Type B pancreatic cell (in vitro differentiated cells): ENCODE measurements around the gene HCFC2. TPM values are rescaled to one million over a fixed set of nuclear protein-coding genes. Genes with fewer than 3 reads are reported as not detected.
"Not testable (repeated sequence)": the region's sequence is repeated elsewhere in the genome, so short reads cannot be mapped to it uniquely, and the experiment has no call there.

ENCODE experiments used
- DNase-seq: peaks from one replicate; pipeline ENCODE4 v3.0.0; 2021; ENCODE audit warnings: mixed read lengths; ENCODE audit not compliant: unreplicated experiment; ENCODE audit errors: extremely low spot score
- H3K27ac Mint-ChIP-seq: 2 replicates; pipeline ENCODE4 v1.8.0; 2021; ENCODE audit warnings: mild to moderate bottlenecking, mixed read lengths
- H3K27me3 Mint-ChIP-seq: 2 replicates; pipeline ENCODE4 v1.8.0; 2021; ENCODE audit warnings: mixed read lengths
- H3K36me3 Mint-ChIP-seq: 2 replicates; pipeline ENCODE4 v1.8.0; 2021; ENCODE audit warnings: mixed read lengths
- H3K4me1 Mint-ChIP-seq: one replicate; pipeline ENCODE4 v1.8.0; 2021; ENCODE audit warnings: mixed read lengths; ENCODE audit not compliant: unreplicated experiment
- H3K4me3 Mint-ChIP-seq: 2 replicates; pipeline ENCODE4 v1.8.0; 2021; ENCODE audit warnings: mild to moderate bottlenecking, mixed read lengths
- H3K9me3 Mint-ChIP-seq: 2 replicates; pipeline ENCODE4 v1.8.0; 2021; ENCODE audit warnings: mixed read lengths
- total RNA-seq: library from RNA; stranded (reverse); gene quantifications from 2 replicates; pipeline ENCODE4 v1.2.1, GENCODE V29; 2021; ENCODE audit warnings: low replicate concordance
- TF ChIP-seq, protein P1 (sequence below): fragments of 200-600 bp; sonication (generic); conservative IDR thresholded peaks from 2 replicates; pipeline ENCODE4 v1.5.0; 2021; ENCODE audit warnings: antibody characterized with exemption, mild to moderate bottlenecking

The HCFC2 gene
- total RNA-seq, 1 donor from 2014 or later, result 11.2 TPM

GRCh38 chr12:104108755-104109445 lies 44.6 kb downstream of the HCFC2 start:
- no peaks in the 10 kb centered on the region for H3K36me3 Mint-ChIP-seq
- DNase-seq, result peak; percentile 80
- no peaks in the 10 kb centered on the region for H3K9me3 Mint-ChIP-seq
- H3K4me1 Mint-ChIP-seq, result peaks cover 10% of the 10 kb centered on the region
- peak overlapping the region; percentile 2 for H3K27ac Mint-ChIP-seq
- TF ChIP-seq, protein P1, sequence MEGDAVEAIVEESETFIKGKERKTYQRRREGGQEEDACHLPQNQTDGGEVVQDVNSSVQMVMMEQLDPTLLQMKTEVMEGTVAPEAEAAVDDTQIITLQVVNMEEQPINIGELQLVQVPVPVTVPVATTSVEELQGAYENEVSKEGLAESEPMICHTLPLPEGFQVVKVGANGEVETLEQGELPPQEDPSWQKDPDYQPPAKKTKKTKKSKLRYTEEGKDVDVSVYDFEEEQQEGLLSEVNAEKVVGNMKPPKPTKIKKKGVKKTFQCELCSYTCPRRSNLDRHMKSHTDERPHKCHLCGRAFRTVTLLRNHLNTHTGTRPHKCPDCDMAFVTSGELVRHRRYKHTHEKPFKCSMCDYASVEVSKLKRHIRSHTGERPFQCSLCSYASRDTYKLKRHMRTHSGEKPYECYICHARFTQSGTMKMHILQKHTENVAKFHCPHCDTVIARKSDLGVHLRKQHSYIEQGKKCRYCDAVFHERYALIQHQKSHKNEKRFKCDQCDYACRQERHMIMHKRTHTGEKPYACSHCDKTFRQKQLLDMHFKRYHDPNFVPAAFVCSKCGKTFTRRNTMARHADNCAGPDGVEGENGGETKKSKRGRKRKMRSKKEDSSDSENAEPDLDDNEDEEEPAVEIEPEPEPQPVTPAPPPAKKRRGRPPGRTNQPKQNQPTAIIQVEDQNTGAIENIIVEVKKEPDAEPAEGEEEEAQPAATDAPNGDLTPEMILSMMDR, result peak; percentile 93
- no peak overlapping the region for H3K4me3 Mint-ChIP-seq
- H3K27me3 Mint-ChIP-seq, result no peaks in the 10 kb centered on the region

DNA sequence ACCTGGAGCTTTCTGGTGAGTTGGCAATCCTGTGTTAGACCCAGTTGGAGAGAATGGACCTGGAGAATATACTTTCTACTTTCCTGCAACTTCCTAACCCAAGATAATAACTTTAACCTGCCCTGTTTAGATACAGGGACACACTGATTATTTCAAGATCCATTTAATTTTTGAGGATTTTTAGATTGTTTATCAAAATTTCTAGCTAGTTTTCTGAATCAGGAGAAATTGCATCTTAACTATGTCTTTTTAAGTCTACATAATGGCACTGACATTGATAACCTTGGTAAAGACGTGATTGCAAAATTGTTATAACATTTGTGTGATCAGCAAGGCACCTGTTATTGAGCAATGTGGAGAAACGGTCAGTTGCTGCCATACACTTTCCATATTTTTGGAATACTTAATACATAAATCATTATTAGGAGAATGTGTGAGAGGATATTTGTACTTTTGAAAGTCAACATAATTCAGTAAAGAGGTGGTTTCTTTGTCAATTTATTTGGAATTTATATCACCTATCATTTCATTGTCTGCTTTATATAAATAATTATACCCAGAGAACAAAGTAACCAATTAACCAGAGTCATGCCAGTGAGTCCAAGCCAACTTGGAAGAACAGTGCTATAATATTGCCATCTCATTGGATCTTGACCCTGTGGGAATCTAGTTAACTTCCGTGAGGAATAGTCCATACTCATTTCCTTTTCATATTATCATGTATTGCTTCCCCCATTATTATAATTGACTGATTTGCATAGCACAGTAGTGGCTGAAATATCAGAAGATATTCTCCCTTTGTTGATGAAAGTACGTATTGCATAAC lies 45.3 kb downstream of the HCFC2 start:
- TF ChIP-seq, protein P1, result peak; percentile 47
- Mint-ChIP-seq H3K4me3 (no peak overlapping the region), H3K27ac (peak overlapping the region; percentile 2), H3K27me3 (no peaks in the 10 kb centered on the region), H3K4me1 (peaks cover 10% of the 10 kb centered on the region), H3K36me3 (no peaks in the 10 kb centered on the region), H3K9me3 (no peaks in the 10 kb centered on the region)
- no peak for DNase-seq

DNA sequence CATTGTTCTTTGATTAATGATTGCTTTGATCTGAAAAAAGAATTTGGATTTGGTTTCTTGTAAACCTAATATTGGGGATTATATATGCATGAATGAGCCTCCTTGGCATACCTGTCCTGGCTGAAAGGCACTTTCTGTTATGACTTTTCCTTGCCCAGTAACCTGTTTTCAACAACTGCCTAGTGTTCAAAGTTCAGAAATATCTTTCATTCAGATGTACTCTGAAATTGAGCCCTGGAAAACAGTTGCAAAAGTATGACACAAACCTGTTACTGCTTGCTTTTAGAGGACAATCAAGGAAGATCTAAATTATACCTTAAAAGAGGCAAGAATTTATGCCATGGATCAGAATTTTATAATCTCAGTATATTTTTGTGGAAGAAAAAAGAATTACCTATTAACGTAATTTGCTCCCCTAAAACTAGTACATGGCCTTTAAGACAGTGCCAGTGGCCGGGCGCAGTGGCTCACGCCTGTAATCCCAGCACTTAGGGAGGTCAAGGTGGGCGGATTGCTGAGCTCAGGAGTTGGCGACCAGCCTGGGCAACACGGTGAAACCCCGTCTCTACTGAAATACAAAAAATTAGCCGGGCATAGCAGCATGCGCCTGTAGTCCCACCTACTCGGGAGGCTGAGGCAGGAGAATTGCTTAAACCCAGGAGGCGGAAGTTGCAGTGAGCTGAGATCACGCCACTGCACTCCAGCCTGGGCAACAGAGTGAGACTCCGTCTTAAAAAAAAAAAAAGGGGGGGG lies 50.7 kb downstream of the HCFC2 start:
- not testable (repeated sequence) for H3K36me3 Mint-ChIP-seq, H3K9me3 Mint-ChIP-seq, H3K4me1 Mint-ChIP-seq, H3K27ac Mint-ChIP-seq, H3K27me3 Mint-ChIP-seq, DNase-seq, H3K4me3 Mint-ChIP-seq

DNA sequence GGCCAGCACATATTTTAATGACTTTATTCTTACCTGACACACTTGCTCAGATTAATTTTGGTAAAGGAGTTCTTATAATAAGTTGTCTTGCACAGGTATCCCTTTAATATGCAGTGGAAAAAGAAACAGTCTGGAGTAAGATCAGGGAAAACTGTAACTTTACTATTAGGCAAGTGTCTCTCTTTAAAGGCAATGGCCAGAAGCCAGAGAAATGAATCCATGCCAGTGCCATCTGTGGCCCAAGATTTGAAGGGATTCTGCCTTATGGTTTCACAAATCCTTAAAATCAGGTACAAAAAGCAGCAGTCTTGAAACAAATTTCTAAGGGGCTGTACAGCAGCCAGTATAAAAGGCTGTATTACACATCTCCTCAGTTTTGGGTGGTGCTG lies 51.2 kb downstream of the HCFC2 start:
- Mint-ChIP-seq H3K27ac (no peak overlapping the region), H3K36me3 (peaks cover 4% of the 10 kb centered on the region), H3K4me1 (no peaks in the 10 kb centered on the region), H3K9me3 (no peaks in the 10 kb centered on the region), H3K27me3 (no peaks in the 10 kb centered on the region), H3K4me3 (no peak overlapping the region)
- TF ChIP-seq, protein P1, result no peak
- DNase-seq, result no peak

- TF ChIP-seq, protein P1, result no peak
- H3K27me3 Mint-ChIP-seq, result no peaks in the 10 kb centered on the region
- H3K4me1 Mint-ChIP-seq, result no peaks in the 10 kb centered on the region
- H3K36me3 Mint-ChIP-seq, result peaks cover 18% of the 10 kb centered on the region
- no peaks in the 10 kb centered on the region for H3K9me3 Mint-ChIP-seq
- H3K4me3 Mint-ChIP-seq, result no peak overlapping the region
- H3K27ac Mint-ChIP-seq, result no peak overlapping the region
- DNase-seq, result no peak
Observed at GRCh38 chr12:104121001-104121400, 56.7 kb downstream of the HCFC2 start.
